ENCODE measurements around the gene DDX56. TPM values are rescaled to one million over a fixed set of nuclear protein-coding genes. Genes with fewer than 3 reads are reported as not detected.

DDX56 gene
- total RNA-seq, 1 donor from 2014 or later = 45.8 TPM

DNA sequence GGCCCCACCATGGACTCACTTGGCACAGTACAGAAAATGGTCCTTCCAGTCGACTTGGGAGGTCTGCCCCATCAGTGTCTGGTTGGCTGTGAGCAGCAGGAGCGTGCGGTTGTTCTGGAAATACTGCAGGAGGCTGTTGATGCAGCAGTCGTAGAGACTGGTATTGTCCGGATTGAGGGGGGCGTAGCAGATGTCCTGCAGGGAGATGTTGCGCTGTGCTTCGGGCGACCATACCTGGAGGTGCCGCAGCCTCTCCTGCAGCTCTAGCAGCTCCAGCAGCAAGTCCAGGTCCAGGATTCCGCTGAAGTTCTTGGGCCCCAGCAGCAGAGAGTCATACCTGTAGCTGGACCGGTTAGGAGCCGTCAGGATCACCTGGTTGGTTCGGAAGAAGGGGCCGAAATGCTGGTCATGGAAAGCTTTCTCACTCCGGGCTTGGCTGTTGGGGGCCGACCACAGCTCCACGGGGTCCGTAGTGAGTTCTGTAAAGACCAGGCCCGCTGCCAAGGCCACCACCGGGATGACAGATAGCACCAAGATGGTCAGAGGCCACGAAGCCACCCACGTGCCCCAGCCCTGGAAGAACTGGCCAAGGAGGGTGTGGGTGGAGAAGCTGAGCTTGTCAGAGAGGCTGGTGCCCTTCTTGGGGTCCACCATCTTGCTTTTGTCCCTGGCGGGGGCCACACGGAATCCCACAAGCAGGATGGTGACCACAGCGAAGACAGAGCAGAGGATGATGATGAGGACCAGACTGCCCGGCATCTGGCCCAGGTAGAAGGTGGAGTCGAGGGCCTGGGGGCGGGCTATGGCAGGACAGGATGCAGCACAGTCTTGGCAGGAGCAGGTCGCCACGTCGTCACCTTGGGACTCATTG lies 34.7 kb downstream of the DDX56 start:
- no peaks in the 10 kb centered on the region for H3K4me1 ChIP-seq
- TF ChIP-seq, protein P1, sequence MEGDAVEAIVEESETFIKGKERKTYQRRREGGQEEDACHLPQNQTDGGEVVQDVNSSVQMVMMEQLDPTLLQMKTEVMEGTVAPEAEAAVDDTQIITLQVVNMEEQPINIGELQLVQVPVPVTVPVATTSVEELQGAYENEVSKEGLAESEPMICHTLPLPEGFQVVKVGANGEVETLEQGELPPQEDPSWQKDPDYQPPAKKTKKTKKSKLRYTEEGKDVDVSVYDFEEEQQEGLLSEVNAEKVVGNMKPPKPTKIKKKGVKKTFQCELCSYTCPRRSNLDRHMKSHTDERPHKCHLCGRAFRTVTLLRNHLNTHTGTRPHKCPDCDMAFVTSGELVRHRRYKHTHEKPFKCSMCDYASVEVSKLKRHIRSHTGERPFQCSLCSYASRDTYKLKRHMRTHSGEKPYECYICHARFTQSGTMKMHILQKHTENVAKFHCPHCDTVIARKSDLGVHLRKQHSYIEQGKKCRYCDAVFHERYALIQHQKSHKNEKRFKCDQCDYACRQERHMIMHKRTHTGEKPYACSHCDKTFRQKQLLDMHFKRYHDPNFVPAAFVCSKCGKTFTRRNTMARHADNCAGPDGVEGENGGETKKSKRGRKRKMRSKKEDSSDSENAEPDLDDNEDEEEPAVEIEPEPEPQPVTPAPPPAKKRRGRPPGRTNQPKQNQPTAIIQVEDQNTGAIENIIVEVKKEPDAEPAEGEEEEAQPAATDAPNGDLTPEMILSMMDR (IDR thresholded peaks at IDR 0.05) = no peak
- DNase-seq (no peak), ATAC-seq (no peak)
- H3K36me3 ChIP-seq = no peaks in the 10 kb centered on the region
- H3K27me3 ChIP-seq (ENCODE audit: low read depth) = no peaks in the 10 kb centered on the region
- H3K9me3 ChIP-seq = no peaks in the 10 kb centered on the region
- no peak overlapping the region for H3K27ac ChIP-seq
- no peak overlapping the region for H3K4me3 ChIP-seq
- intact Hi-C loops (cut with DNase I) = no loop called here

DNA sequence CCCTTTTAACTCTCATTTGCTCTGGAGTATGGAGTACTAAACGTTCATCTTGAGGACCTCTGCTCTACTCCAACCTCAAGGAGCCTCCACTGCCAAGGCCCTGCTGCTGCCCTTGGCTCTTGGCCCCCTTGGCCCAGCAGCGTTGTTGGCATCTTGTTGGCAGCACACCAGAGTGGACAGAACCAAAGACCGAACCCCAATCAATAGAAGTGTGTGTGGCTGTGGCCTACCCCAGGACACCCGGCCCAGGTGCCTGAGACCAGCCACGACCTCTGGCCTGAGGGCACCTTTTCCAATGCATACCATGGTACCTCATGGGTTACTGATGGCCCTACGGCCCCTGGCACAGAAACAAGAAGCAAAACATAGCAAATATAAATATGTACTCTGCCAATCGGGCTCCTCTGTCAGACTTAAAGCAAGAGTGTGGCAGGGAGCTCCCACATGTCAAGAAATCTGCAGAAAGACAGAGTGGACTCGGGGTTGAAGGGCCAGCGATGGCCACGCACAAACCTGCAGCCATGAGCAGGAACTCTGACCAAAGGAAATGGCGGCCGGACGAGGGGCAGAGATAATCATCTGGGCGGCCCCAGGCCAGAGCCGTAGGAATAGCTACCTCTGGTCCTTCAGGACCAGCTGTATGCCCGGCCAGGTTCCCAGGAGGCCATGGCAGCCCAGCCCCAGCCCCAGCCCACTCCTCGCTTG lies 35.5 kb downstream of the DDX56 start:
- ATAC-seq (no peak), DNase-seq (no peak)
- intact Hi-C loops (cut with DNase I) = no loop called here
- TF ChIP-seq, protein P1 (IDR thresholded peaks at IDR 0.05) = no peak
- no peaks in the 10 kb centered on the region for H3K4me1 ChIP-seq
- H3K9me3 ChIP-seq = no peaks in the 10 kb centered on the region
- H3K27ac ChIP-seq = no peak overlapping the region
- no peaks in the 10 kb centered on the region for H3K27me3 ChIP-seq (ENCODE audit: low read depth)
- no peaks in the 10 kb centered on the region for H3K36me3 ChIP-seq
- no peak overlapping the region for H3K4me3 ChIP-seq

DNA sequence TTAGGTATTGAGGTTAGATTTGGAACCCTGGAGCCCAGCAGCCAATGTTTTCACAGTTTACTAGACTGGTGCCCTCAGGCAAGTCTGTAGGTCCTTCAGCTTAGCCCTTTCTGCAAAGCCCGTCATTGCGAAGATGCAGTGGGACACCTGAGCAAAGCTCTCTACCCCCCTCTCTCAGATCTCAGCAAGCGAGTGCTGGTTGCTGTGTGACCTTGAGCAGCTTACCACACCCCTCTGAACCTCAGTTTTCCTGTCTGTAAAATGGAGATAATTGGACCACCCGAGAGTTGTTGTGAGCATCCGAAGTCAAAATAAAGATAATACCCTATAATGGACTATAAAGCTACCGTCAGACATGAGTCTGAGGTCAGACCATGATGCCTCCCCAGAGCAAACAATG lies 36.3 kb downstream of the DDX56 start:
- ATAC-seq (no peak), DNase-seq (no peak)
- Histone ChIP-seq H3K9me3 (no peaks in the 10 kb centered on the region), H3K27ac (no peak overlapping the region), H3K36me3 (no peaks in the 10 kb centered on the region), H3K4me1 (no peaks in the 10 kb centered on the region), H3K27me3 (ENCODE audit: low read depth) (no peaks in the 10 kb centered on the region), H3K4me3 (no peak overlapping the region)
- intact Hi-C loops (cut with DNase I) = no loop called here
- TF ChIP-seq, protein P1 (IDR thresholded peaks at IDR 0.05) = no peak

DNA sequence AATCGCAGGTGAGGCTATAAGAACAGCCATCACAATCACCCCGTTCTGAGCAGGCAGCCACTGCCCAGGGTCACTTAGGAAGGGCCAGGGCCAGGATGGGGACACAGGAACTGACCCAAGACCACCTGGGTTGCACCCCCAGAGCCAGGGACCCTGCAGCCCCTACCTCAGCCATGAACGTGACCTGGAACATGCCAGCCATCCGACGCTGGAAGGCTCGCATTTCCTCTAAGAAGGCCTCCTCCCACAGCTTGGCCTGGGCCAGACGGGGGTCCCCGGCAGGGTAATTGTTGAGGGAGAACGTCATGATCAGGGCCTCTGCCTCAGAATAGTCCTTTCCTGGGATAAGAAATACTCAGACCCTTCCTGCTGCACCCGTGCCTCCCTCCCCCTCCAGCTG lies 37.6 kb downstream of the DDX56 start:
- Histone ChIP-seq H3K27ac (no peak overlapping the region), H3K4me1 (no peaks in the 10 kb centered on the region), H3K27me3 (ENCODE audit: low read depth) (no peaks in the 10 kb centered on the region), H3K4me3 (no peak overlapping the region), H3K36me3 (no peaks in the 10 kb centered on the region), H3K9me3 (no peaks in the 10 kb centered on the region)
- ATAC-seq (no peak), DNase-seq (no peak)
- TF ChIP-seq, protein P1 (IDR thresholded peaks at IDR 0.05) = no peak
- intact Hi-C loops (cut with DNase I) = no loop called here

DNA sequence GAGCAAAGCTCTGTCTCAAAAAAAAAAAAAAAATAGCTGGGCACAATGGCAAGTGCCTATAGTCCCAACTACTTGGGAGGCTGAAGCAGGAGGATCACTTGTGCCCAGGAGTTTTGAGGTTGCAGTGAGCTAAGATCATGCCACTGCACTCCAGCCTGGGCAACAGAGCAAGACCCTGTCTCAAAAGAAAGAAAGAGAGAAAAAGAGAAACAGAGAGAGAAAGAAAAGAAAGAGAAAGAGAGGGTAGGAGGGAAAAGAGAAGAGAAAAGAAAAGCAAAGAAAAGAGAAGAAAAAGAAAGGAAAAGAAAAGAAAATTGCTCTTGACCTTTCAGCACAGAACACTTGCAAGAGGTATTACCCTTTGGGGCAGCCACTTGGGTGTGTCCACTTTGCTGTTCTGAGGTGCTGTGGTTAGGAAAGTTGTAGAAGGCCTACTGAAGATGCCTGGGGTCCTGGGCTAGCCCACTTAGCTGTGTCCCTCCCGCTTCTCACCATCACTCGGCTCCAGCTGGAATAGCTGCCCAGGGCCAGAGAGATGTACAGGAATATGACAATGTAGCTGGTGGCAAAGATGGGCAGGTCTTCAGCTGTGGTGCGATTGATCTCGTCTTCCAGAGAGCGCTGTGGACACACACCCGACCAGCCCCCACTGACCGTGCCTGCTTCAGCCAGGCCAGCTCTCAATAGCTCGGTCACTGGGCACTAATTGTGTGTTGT lies 38.2 kb downstream of the DDX56 start:
- TF ChIP-seq, protein P1 (IDR thresholded peaks at IDR 0.05) = no peak
- H3K27ac ChIP-seq = no peak overlapping the region
- DNase-seq = no peak

More for the DNA sequence above, 38.2 kb downstream of the DDX56 start:
- H3K4me1 ChIP-seq = no peaks in the 10 kb centered on the region
- H3K27me3 ChIP-seq (ENCODE audit: low read depth) = no peaks in the 10 kb centered on the region
- no peak overlapping the region for H3K4me3 ChIP-seq
- no peaks in the 10 kb centered on the region for H3K36me3 ChIP-seq
- no peaks in the 10 kb centered on the region for H3K9me3 ChIP-seq
- ATAC-seq = no peak
- intact Hi-C loops (cut with DNase I) = no loop called here
